EL (cell line): ENCODE measurements around the gene PRKG2.
A peak's percentile ranks its signal among the peaks of the same experiment; 100 is the strongest.

Experiments used
- DNase-seq: peaks from one replicate; pipeline ENCODE4 v3.0.0-alpha.2; 2016

The PRKG2 gene

DNA sequence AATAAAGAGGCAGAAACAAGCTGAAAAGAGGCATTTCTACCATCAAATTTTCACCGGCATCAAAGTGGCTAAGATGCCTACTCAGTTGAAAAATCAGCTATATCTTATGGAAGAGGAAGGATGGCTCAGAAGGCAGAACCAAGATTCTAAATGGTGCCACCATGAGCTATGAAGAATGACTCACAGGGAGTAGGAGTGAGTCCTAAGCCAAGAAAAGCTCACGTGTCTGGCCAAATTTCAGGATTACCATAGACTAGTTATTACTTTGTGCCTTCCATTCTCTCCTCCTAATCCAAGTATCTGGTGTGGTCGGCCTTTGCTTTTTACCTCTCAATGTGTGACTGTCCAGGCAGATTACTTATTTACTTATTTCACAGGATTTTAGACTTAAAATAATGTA lies 129.7 kb downstream of the PRKG2 start:
- no peak for DNase-seq

DNA sequence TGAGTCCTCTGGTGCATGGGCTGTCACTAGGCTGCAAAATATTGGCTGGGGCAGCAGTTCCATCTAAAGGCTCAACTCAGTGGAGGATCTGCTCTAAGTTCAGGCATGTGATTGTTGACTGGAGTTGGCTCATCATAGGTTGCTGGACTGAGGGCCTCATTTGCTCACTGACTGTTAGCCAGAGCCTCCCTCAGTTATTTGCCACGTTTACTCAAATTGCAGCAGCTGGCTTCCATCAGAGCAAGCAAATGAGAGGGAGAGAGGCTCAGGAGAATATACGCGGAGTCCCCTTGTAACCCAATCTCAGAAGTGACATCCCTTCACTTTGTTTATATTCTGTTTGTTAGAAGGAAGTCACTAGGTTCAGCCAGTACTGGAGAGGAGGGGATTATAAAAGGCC lies 130.4 kb downstream of the PRKG2 start:
- DNase-seq, result no peak

DNA sequence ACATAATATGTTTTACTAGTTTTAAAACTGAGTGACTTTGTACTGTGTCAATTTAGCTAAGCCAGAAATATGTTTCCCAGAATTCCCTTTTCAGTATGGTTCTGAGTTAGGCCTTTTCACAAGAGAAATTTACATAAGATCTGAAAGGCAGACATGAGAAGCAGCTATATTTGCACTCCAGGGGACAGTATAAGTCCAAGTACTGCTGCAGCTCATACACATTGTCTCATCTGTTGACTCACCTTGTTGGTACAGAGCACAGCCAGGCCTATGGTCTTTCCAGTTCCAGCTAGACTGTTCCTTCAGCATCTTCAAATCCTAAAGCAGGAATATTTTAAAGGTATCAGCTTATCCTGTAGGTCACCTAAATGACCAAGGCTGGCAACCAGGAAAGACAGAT lies 131.0 kb downstream of the PRKG2 start:
- no peak for DNase-seq

DNA sequence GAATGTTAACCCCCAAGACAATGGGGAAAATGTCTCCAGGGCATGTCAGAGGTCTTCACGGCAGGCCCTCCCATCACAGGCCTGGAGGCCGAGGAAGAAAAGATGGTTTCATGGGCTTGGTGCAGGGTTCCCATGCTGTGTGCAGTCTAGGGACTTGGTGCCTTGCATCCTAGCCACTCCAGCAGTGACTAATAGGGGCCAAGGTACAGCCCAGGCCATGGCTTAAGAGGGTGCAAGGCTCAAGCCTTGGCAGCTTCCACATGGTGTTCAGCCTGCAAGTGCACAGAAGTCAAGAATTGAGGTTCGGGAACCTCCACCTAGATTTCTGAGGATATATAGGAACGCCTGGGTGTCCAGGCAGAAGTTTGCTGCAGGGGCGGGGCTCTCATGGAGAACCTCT lies 133.9 kb downstream of the PRKG2 start:
- DNase-seq, result no peak

DNA sequence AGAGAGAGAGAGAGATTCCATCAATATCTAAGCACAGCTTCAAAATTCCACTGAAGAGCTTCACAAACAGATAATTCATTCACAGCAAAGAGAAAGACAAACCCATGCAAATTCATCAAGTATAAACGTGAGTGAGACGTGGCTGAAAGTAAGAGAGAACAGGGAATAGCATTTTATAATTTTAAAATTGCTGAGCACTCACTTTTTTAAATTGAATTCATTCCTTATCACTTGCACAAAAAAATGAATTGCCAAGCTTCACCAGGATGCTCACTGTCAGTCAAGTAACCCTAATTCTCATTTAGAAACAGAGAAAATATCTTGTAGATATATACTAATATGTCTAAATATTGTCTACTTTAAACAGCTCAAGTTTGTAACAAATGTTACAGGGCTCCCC lies 144.0 kb downstream of the PRKG2 start:
- no peak for DNase-seq

DNA sequence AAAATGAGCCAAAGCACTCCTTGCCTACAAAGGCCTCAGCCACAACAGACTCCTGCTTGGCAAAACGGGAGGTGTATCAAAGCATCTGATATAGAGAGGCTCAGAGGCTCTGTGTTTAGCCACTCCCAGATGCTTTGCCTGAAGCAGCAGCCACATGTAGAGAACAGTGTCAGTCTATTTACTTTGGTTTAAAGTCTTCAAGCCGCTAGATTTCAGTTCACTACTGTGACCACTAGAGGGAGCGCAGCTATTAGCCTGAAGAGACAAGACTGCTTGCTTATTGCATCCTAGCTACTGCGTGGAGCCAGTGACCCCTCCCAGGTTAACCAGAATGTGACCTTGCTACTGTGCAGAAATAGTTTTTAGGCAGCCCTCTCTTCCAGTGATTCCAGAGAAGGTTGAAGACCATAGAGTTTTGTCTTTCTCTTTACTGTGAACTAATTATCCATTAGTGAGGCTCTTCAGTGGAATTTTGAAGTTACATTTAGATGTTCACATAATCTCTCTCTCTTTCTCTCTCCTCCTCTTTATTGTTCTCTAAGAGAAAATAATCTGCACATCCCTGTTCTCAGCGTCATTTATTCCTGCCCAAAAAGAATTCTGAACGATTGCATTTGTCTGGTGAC lies 145.2 kb downstream of the PRKG2 start:
- peak; percentile 69 for DNase-seq

DNA sequence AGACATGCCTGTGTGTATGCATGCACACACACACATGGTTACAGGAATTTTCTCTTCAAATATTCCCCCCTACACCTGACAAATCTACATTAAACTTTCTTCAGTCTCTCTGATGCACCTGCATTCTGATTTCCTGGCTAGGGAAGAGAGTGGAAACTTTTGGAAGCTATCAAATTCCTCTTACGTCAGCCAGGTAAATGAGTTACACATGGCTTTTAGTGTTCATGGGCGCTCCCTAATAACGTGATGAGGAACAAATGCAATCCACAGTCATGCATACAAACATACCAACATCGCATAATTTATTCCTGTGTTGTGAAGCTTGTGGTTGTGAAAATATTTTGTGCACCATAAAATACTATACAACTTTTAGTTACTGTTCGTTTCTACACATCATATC lies 149.6 kb downstream of the PRKG2 start:
- no peak for DNase-seq

DNA sequence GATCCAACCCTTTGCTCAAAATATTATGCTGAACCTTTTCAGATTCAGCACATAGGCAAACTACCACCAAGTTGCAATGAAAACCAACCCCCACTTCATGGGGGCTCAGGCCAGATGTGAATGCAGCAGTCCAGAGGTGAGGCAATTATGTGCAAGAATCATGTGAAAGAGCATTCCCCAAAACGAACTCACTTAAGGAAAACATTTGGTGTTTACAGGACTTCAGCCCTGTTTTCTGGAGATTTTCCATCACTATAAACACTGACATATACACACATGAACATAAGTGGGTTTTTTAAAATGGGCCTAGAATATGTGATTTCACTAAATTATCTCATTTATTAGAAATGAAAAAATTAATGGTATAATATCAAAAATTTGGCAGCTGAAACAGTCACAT lies 153.0 kb downstream of the PRKG2 start:
- no peak for DNase-seq

DNA sequence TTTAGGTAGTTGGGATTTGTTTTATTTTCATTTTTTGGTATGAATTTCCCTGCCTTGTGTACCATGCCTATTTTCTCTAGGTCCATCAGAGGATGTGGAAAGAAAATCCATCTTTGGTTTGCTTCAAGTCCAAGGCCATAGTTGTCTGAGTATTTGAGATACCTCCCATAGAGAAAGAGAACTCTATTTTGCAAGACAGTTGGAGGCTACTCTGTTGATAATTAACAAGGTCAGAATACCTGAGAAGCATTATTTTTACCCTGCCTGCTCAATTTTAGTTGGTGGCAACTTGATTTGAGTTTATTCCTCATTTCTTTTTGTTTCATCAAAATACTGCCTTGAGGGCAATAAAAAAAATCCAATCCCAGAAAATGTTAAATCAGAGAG lies 153.7 kb downstream of the PRKG2 start:
- DNase-seq, result no peak

DNA sequence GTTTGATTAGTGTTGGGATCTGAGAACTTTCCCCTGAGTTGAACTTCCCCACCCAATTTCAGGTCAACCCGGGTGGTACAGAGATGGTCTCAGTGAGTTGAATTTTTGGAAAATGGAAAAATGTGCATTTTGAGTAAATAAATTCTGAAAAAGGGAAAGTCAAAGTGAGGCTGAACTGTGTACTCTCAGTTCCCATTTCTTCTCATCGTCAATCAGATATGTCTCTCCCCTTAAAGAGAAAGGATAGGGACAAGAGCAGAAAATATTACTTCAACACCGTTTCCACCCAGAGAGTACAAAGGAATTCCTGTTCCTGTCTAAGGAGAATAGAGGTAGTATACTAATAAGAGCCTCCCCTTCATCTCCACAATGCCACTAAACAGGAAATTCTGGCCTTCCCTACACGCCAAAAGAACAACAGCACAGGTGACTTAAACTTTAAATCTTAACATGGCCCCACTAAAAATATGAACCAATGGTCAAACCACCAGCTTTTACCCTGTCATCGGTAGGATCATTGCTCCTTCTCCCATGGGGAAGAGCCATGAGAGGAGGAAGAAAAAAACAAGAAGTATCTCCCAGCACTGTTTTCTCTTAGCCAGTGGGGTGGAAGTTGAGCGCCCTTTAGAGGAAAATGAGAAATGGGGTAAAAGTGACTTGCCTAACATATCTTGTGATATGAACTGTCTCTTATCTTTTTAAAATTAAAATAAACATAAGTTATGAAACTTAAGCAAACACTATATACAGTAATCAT lies 154.3 kb downstream of the PRKG2 start:
- no peak for DNase-seq

DNA sequence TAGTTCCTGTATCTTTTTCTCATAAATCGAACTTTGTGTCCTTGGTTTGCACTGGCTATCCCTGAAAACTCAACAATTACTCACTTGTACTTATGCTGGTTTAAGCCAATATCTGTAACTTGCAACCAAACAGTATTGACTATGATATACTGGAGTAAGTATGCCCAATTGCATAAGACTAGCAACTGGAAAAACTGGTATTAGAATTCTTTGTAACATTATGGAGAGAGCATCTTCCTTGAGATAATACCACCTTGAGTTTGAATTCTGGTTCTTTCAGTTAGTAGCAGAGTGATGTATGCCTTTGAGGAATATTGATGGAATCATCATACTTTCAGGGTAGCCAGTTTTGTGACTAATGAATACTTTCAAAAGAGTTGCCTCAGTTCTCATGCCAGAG lies 156.4 kb downstream of the PRKG2 start:
- DNase-seq, result no peak

DNA sequence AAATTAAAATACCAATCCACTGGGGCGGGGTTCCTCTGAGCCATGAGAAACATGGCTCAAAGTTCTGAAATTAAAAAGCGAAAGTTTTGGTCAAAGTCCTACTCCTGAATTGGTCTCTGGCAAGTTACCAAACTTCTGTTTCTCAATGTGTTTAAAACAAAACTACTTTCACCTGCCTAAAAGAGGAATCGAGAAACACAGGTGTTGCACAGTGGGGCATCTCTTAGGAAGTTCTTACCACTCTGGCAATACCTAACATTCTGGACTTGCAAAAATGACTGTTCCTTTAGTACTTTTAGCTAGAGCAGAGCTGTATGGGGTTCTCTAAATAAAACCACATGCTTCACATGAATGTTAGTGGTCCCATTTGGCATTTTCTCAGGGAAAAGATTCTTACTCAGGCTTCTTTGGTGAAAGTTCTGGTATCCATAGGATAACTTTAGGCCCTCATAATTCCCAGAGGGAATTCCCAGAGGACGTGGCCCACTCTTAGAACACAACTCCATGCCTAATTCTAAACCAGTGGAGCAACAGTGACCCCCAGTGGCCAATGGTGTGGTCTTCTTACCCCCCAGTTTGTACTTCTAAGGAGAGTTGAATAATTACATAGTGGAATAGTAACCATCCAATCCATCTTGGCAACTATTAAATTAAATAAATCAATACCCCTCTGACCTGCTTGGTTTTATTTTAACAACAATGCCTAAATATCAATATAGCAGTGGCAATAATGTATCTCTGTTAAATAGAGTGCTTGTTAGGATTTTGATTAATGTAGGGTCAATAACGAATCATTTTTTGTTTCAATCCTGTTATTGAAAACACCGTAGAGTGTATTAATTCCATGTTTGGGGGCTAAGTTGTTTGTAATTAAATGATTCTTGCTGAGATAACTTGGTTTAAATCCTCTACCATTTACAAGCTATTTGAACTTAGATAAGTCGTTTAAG lies 162.6 kb downstream of the PRKG2 start:
- DNase-seq, result peak; percentile 55

DNA sequence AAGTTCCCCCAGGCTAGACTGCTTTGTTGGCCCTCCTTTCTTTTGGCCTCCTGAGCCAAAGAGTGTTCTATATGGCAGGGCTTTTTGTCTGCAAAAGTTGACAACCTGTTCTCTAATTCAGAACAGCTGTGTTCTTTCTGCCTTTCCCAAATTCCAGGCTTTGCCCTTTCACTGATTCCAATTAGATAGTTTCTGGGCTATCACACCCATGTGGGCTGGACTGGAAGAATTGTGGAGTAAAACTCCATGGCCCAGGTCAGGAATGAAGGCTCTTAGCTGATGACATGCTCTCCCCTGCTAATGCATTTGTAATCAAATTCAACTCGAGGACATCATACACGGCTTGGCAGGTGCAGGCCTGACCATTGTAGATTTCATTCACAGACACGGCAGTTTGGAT lies 165.1 kb downstream of the PRKG2 start:
- no peak for DNase-seq

DNA sequence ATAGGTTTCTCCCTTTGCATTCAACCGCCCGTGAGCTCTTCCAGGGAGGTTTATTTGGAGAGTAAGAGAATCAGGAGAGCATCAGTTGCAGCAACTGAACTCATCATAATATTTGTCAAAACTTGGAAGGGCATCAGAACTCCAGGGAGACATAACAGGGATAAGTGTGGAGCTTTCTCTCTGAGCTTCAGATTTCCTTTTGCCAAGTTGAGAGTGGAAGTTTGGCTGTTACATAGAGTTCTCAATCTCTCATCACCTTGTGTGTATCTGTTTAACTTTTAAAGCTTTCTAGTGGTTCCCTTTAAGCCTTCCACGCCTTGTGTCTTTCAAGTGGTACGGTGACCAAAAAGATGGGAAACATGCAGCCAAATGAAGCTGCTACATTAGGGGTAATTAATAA lies 165.7 kb downstream of the PRKG2 start:
- DNase-seq, result no peak

DNA sequence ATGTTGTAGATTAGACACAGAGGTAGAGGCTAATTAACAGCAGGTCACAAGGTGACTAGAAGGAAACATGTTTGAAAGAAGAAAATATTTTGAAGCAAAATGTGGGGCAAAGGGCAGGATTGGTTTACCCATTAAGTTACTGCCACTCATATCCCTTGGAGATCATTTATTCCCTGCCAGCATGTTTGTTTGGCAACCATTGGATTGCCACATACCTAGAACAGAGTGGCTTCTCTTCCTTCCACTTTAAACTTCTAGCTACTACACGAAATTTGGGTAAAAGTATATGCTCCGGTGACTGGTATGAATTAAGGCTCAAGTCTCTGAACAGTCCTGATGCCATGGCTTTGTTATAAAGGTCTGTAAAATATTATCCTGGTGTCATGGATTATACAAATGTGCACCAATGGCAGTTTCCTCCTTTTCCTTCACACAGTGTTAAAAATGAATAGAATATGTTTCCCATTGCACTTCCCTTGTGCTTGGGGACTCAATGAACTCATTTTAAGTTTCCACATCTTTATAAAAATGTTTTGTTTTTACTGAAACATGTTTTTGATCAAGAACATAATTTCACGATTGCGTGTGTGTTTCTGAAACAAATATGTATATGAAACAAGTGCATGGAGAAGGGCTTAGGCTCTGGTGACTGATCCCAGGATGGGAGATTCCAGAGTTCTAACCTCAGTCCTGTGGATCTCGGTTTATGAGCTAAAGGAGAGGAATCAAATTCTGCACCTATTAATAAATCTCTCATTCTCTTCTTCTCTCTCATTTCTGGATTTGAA lies 172.2 kb downstream of the PRKG2 start:
- DNase-seq, result no peak

DNA sequence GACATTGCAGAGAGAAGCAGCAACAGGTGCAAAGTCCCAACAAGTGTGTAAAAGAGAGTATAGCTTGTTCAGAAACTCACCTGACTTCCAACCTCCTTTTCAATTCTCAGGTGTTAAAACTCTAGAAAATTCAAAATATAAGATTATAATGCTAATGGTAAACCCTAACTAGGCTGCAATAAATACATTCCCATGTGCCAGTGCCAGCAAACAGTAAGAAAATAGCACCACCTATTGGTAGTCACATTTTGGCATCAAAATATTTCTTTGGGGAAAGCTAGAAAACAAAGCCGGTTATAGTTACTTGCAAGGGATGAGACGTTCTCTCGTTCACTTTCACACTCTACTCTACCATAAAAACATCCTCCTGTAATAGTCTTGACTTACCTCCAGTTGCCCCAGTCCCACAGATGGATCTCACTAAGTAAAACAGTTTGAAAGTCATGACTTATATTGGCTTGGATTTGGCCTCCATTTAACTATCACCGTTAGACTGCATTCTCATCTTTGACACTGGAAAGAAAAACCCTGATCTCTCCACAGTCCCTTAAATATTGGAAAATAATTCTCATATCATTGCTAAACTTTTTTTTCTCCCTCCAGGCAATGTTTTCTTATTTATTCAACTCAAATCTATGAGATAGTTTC lies 174.9 kb downstream of the PRKG2 start:
- DNase-seq, result peak; percentile 34

DNA sequence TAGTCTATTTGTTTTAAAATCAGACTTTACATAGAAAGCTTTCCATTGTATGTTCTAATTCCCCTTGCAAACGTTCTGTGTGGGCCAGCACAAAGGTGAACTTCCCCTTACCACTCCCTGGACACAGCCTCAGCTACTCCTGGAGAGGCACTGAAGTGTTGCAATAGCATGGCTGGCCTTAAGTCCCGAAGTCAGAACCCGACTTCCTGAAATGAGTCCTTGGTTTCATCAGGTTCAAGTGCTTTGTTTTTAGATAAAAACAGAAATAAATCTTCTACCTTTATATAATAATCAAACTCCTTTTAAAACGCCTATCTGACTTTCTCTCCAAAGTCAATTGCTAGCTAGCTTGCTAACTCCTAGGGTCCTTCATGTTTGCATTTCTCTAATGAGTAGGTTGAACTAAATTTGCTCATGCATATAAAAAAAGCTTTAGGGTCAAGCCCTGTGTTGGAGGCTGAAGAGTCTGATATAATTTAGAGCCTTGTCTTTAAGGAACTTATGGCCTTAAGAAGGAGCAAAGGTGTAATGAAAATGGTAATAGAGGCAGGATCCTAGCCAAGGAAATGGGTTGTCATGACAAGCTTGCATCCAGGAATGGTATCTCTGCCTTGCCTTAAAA lies 175.6 kb downstream of the PRKG2 start:
- DNase-seq, result no peak

DNA sequence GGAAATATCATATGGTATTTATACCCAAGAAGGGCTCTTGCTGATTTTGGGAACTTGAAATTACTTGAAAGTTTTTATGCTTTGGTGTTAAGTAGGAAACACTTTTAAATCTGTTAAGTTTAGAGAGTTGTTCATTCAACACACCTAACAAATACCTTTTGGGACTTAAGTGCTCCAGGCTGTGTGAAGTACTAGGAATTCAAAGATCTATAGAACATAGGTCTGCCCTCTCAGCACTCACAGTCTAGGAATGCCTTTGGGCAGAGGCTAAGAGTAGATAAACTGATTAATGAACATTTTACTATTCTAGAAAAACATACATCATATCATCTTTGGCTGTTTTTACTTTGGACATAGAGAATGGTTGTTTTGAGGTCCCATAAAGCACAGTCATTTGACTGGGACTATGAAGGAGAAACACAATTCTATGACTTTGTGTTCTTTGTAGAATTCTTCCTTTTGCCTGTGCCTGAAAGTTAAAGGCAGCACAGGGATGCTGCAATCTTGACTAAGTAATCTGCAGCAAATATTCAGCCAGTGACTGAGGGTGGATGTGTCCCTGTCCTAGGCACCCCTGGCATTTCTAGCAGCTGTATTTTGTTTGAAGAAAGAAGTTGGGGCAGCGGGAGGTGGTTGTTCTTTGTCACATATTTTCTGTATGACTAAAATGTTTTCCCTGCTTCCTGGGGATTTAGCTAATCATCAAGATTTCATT lies 176.2 kb downstream of the PRKG2 start:
- no peak for DNase-seq
